Measurements from ENCODE around the gene GNG2.

DNA sequence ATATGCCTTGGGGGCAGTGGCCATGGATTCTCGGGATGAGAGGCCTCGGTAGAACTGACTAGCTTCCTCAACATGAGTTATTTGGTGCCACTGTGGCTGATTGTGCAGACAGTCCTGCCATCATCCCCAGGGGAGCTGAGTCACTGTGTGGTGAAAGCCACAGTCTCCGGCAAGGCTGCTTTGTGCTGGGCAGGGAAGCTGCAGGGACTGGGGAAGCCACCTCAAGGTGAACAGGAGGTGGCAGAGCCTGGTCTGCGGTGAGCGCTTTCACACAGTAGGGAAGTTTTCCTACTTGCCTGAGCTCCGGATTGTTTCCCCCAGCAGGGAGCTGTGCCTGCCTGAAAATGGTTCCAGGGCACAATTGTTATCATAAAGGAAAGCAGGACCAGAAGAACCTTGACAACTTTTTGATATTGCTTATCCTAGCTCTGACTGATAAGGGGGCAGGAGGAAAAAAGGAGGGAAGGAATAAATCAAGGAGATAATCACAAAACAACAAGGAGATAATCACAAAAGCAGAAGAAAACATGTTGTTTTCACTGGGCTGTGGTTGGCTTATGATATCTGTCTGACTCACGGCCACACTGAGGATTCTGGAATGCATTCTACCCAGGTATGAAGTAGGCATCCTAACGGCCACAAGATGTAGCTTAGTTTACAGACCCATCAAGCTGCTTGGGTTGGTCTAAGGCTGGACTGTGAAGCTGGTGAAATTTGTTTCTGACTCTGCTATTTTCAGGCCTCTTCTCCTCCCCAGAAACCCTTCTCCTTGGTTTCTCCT lies 32.2 kb upstream of the GNG2 start:
- TF ChIP-seq, protein P1, sequence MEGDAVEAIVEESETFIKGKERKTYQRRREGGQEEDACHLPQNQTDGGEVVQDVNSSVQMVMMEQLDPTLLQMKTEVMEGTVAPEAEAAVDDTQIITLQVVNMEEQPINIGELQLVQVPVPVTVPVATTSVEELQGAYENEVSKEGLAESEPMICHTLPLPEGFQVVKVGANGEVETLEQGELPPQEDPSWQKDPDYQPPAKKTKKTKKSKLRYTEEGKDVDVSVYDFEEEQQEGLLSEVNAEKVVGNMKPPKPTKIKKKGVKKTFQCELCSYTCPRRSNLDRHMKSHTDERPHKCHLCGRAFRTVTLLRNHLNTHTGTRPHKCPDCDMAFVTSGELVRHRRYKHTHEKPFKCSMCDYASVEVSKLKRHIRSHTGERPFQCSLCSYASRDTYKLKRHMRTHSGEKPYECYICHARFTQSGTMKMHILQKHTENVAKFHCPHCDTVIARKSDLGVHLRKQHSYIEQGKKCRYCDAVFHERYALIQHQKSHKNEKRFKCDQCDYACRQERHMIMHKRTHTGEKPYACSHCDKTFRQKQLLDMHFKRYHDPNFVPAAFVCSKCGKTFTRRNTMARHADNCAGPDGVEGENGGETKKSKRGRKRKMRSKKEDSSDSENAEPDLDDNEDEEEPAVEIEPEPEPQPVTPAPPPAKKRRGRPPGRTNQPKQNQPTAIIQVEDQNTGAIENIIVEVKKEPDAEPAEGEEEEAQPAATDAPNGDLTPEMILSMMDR (IDR thresholded peaks at IDR 0.05 in 8 of 11, conservative IDR thresholded peaks at IDR 0.05 in 3 of 11), result no peak
- peak; percentile 36 to 73 (median 69) for TF ChIP-seq POLR2AphosphoS5 (IDR thresholded peaks at IDR 0.05)
- no peak for TF ChIP-seq POLR2A (IDR thresholded peaks at IDR 0.05)
